NCI-H748 (cell line): ENCODE data around the gene ANKRD6.
A peak's percentile ranks its signal among the peaks of the same experiment; 100 is the strongest.
"Not testable (repeated sequence)": the region's sequence is repeated elsewhere in the genome, so short reads cannot be mapped to it uniquely, and the experiment has no call there.

Experiments used
- DNase-seq: peaks from one replicate; lab custom pipeline; 2025; ENCODE audit not compliant: unreplicated experiment; lab: John Stamatoyannopoulos, UW

The ANKRD6 gene

GRCh38 chr6:89591745-89592144 is 158.8 kb downstream of the ANKRD6 start:
- no peak for DNase-seq

- DNase-seq: no peak
Observed at GRCh38 chr6:89596056-89596455, 163.1 kb downstream of the ANKRD6 start.

GRCh38 chr6:89596484-89596883 is 163.5 kb downstream of the ANKRD6 start:
- no peak for DNase-seq

GRCh38 chr6:89597372-89597771 is 164.4 kb downstream of the ANKRD6 start:
- DNase-seq: no peak

GRCh38 chr6:89597988-89598387 is 165.0 kb downstream of the ANKRD6 start:
- peak; percentile 59 for DNase-seq

- DNase-seq: no peak
Observed at GRCh38 chr6:89599727-89600126, 166.8 kb downstream of the ANKRD6 start.

GRCh38 chr6:89602166-89602565 is 169.2 kb downstream of the ANKRD6 start:
- DNase-seq: no peak

GRCh38 chr6:89604653-89605052 is 171.7 kb downstream of the ANKRD6 start:
- DNase-seq: peak; percentile 22

- DNase-seq: no peak
Observed at GRCh38 chr6:89605861-89606260, 172.9 kb downstream of the ANKRD6 start.

- DNase-seq: peak; percentile 68
Observed at GRCh38 chr6:89610149-89610642, 177.2 kb downstream of the ANKRD6 start.

- no peak for DNase-seq
Observed at GRCh38 chr6:89611666-89612065, 178.7 kb downstream of the ANKRD6 start.

GRCh38 chr6:89612121-89612520 is 179.2 kb downstream of the ANKRD6 start:
- DNase-seq: no peak

- no peak for DNase-seq
Observed at GRCh38 chr6:89613790-89614189, 180.8 kb downstream of the ANKRD6 start.

GRCh38 chr6:89615882-89616281 is 182.9 kb downstream of the ANKRD6 start:
- DNase-seq: no peak

GRCh38 chr6:89616531-89616930 is 183.6 kb downstream of the ANKRD6 start:
- no peak for DNase-seq

GRCh38 chr6:89618026-89618425 is 185.1 kb downstream of the ANKRD6 start:
- no peak for DNase-seq

- no peak for DNase-seq
Observed at GRCh38 chr6:89619567-89619966, 186.6 kb downstream of the ANKRD6 start.

GRCh38 chr6:89623749-89624148 is 190.8 kb downstream of the ANKRD6 start:
- no peak for DNase-seq

GRCh38 chr6:89630488-89630887 is 197.5 kb downstream of the ANKRD6 start:
- no peak for DNase-seq

GRCh38 chr6:89636412-89636811 is 203.5 kb downstream of the ANKRD6 start:
- not testable (repeated sequence) for DNase-seq

GRCh38 chr6:89637960-89638319 is 205.0 kb downstream of the ANKRD6 start:
- DNase-seq: peak; percentile 42

GRCh38 chr6:89638320-89639195 is 205.6 kb downstream of the ANKRD6 start, which contains the start of gene LYRM2:
Gene LYRM2, minus strand, starts transcription at chr6:89638747. Its CDS starts 31 bp downstream, at chr6:89638716.
- DNase-seq: peak; percentile 96

- DNase-seq: no peak
Observed at GRCh38 chr6:89640804-89641203, 207.9 kb downstream of the ANKRD6 start.
